Ishikawa (cell line): ENCODE results near the gene SLC25A23.

Experiments
- CEBPB ChIP-seq: IDR thresholded peaks from 2 replicates; pipeline ENCODE4 v1.6.1; 2012
- CREB1 ChIP-seq: IDR thresholded peaks from 2 replicates; pipeline ENCODE4 v1.6.1; 2012; ENCODE audit warnings: low read depth
- EGR1 ChIP-seq: IDR thresholded peaks from 2 replicates; pipeline ENCODE4 v1.6.1; 2012
- EP300 ChIP-seq: IDR thresholded peaks from 2 replicates; pipeline ENCODE4 v1.6.1; 2012; ENCODE audit warnings: borderline replicate concordance
- FOXM1 ChIP-seq: IDR thresholded peaks from 2 replicates; pipeline ENCODE4 v1.6.1; 2012; ENCODE audit warnings: low read depth, borderline replicate concordance
- NFIC ChIP-seq: IDR thresholded peaks from 2 replicates; pipeline ENCODE4 v1.6.1; 2012
- RAD21 ChIP-seq: IDR thresholded peaks from 2 replicates; pipeline ENCODE4 v1.6.1; 2012; ENCODE audit warnings: low read depth
- TAF1 ChIP-seq: IDR thresholded peaks from 2 replicates; pipeline ENCODE4 v1.6.1; 2012; ENCODE audit warnings: low read depth, mild to moderate bottlenecking
- TCF12 ChIP-seq: IDR thresholded peaks from 2 replicates; pipeline ENCODE4 v1.6.1; 2012; ENCODE audit warnings: low read depth
- TEAD4 ChIP-seq: IDR thresholded peaks from 2 replicates; pipeline ENCODE4 v1.6.1; 2012
- YY1 ChIP-seq: IDR thresholded peaks from 2 replicates; pipeline ENCODE4 v1.6.1; 2012; ENCODE audit warnings: low read depth
- ZBTB7A ChIP-seq: IDR thresholded peaks from 2 replicates; pipeline ENCODE4 v1.6.1; 2012; ENCODE audit warnings: low read depth
- TF ChIP-seq, protein P1 (sequence below): IDR thresholded peaks from 2 replicates; pipeline ENCODE4 v1.6.1; 2012; ENCODE audit warnings: low read depth, mild to moderate bottlenecking
- TF ChIP-seq, protein P2 (sequence below): IDR thresholded peaks from 2 replicates; pipeline ENCODE4 v1.6.1; 2012
- TF ChIP-seq, protein P3 (sequence below): IDR thresholded peaks from 2 replicates; pipeline ENCODE4 v1.6.1; 2012

The SLC25A23 gene

DNA sequence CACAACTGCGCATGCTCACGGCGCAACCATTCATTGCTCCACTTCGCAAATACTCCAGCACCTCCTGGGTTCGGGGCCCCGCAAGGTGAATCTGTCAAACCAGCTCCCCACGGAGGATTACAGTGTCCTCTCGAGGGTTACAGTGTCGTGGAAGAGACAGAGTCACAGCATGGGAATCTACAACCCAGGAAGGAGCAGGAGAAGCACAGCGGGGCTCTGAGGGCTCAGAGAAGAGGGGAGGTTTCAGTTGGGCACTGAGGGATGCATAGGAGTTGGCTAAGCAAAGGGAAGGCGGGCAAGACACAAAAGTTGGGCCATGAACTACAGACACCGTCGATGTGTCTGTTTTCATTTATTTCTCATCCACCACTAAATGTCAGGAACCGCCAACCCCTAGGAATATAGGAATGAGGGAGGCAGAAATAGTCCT is 65.6 kb downstream of the SLC25A23 start:
- TF ChIP-seq, protein P1, sequence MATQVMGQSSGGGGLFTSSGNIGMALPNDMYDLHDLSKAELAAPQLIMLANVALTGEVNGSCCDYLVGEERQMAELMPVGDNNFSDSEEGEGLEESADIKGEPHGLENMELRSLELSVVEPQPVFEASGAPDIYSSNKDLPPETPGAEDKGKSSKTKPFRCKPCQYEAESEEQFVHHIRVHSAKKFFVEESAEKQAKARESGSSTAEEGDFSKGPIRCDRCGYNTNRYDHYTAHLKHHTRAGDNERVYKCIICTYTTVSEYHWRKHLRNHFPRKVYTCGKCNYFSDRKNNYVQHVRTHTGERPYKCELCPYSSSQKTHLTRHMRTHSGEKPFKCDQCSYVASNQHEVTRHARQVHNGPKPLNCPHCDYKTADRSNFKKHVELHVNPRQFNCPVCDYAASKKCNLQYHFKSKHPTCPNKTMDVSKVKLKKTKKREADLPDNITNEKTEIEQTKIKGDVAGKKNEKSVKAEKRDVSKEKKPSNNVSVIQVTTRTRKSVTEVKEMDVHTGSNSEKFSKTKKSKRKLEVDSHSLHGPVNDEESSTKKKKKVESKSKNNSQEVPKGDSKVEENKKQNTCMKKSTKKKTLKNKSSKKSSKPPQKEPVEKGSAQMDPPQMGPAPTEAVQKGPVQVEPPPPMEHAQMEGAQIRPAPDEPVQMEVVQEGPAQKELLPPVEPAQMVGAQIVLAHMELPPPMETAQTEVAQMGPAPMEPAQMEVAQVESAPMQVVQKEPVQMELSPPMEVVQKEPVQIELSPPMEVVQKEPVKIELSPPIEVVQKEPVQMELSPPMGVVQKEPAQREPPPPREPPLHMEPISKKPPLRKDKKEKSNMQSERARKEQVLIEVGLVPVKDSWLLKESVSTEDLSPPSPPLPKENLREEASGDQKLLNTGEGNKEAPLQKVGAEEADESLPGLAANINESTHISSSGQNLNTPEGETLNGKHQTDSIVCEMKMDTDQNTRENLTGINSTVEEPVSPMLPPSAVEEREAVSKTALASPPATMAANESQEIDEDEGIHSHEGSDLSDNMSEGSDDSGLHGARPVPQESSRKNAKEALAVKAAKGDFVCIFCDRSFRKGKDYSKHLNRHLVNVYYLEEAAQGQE = no peak
- TF ChIP-seq, protein P2, sequence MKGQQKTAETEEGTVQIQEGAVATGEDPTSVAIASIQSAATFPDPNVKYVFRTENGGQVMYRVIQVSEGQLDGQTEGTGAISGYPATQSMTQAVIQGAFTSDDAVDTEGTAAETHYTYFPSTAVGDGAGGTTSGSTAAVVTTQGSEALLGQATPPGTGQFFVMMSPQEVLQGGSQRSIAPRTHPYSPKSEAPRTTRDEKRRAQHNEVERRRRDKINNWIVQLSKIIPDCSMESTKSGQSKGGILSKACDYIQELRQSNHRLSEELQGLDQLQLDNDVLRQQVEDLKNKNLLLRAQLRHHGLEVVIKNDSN = no peak
- TF ChIP-seq TCF12 (no peak), FOXM1 (no peak), EP300 (no peak), CREB1 (no peak), NFIC (no peak)

DNA sequence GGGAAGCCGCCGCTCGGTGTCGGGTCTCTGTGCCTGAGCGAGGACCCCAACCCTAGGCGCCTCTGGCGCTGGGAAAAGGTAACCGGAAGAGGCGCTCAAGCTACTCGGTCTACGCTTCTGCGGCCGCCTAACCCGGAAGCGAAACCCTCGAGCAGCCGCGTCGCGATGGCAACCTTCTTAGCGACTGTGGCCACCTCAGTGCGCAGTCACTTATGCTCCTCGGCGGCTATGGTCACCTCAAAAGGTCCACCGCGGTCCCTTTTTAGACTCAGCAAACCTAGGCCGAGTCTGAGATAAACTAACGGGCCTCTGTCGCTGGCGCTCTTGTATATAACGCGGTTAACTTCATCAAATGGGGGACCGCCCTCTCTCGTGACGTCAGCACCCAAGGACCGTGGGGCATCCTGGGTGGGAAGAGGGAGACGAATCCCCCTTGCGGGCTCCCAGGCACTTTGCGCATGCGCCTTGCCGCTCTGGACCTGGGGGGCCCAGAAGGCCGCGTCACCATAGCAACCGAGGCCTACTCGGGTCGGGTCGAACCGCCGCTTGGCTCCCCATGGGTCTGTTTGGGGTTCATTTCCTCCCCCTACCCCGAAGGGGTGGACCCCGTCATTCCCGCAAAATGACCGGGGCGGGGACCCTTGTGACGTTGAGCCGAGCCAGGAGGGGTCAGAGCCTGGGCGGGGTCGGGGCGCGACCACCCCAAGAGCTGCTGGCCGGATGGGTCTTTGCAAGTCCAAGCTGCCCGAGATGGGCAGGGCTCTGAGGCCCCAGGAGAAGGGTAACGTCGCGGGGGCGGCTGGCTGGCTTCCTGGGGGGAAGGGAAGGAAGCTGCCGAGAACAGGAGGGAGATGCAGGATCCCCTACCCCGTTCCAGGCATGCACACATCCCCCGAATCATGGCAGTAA is 66.3 kb downstream of the SLC25A23 start, which contains the start of gene GTF2F1:
Gene GTF2F1, minus strand, starts transcription at position 91 of the 909 bp plus-strand sequence. CDS start 169 bp downstream, outside the sequence.
- TF ChIP-seq RAD21 = no peak
- TF ChIP-seq, protein P1 = no peak
- TF ChIP-seq CEBPB = no peak
- TF ChIP-seq EP300 = 0 out of 2 replicates have a peak, but pooled peaks have one; percentile 32
- TF ChIP-seq TEAD4 = no peak
- peak; percentile 66 for TF ChIP-seq CREB1
- TF ChIP-seq YY1 = peak; percentile 77; the same call in 1 of the 2 replicates
- TF ChIP-seq NFIC = no peak
- TF ChIP-seq TAF1 = peak; percentile 79
- TF ChIP-seq ZBTB7A = peak; percentile 12; the same call in 1 of the 2 replicates
- peak; percentile 57; the same call in 1 of the 2 replicates for TF ChIP-seq TCF12
- TF ChIP-seq, protein P2 = no peak
- no peak for TF ChIP-seq FOXM1
- TF ChIP-seq, protein P3, sequence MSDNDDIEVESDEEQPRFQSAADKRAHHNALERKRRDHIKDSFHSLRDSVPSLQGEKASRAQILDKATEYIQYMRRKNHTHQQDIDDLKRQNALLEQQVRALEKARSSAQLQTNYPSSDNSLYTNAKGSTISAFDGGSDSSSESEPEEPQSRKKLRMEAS = peak; percentile 70
- TF ChIP-seq EGR1 = peak; percentile 37; the same call in 1 of the 2 replicates

DNA sequence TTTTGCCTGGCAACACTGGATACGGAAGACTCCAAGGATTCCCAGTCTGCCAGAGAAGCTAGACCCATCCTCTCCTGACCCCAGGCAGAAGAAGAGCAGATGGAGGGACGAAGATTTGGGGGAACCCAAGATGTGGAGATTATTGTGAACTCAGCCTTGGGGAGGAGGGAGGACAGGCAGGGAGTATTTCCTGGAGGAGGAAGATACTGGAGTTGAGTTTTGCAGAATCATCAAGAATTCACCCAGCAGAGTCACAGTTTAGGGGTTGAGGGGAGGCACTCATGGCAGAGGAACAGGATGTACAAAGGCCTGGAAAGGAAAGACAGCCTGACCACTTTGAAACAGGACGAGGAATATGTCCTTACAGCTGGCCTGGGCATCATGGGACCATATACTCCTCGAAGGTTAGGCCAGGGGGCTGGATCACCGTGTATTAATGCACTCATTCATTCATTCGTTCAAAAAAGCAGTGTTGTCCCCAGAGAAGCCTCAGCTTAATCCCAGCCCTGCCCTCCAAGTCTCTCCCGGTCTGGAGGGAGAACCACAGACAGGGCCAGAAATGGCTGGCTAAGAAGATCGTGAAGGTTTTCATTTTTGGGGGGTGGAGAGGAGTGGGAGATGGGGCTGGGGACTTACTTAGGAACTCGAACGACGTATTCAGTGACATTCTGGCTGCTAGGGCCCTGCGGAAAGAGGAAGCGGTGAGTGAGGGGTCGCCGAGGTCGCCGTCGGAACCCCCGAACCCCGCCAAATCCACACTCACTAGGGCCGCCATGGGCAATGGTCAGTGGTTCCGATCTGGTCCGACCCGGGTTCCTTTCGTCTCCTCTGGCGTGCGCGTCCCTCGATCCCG is 67.1 kb downstream of the SLC25A23 start:
- no peak for TF ChIP-seq TCF12
